Astrocyte (in vitro differentiated cells and primary cell): ENCODE data around the gene CCDC28A.

Experiments
- EZH2 ChIP-seq: IDR thresholded peaks from 2 replicates; pipeline ENCODE4 v1.6.1; 2012; ENCODE audit warnings: mild to moderate bottlenecking, low read length, inconsistent platforms; ENCODE audit not compliant: insufficient read depth
- TF ChIP-seq, protein P1 (sequence below): IDR thresholded peaks from 2 replicates; pipeline ENCODE4 v1.5.1; 2011; ENCODE audit warnings: low read depth, mild to moderate bottlenecking, inconsistent platforms, low read length, moderate library complexity; ENCODE audit not compliant: insufficient read depth

DNA sequence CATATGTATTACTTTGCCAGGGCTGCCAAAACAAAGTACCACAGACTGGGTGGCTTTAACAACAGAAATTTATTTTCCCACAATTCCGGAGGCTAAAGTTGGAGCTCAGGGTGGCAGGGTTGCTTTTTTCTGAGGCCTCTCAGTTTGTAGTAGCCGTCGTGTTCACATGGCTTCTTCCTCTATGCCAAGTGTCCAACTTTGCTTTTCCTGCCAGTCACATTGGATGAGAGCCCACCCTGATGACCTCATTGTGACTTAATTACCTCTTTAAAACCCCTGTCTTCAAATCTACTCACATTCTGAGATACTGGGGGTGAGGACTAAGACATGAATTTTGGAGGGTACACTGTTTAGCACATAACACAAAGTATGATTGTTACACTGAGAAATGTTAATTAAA, 12.4 kb downstream of the CCDC28A start:
- TF ChIP-seq, protein P1, sequence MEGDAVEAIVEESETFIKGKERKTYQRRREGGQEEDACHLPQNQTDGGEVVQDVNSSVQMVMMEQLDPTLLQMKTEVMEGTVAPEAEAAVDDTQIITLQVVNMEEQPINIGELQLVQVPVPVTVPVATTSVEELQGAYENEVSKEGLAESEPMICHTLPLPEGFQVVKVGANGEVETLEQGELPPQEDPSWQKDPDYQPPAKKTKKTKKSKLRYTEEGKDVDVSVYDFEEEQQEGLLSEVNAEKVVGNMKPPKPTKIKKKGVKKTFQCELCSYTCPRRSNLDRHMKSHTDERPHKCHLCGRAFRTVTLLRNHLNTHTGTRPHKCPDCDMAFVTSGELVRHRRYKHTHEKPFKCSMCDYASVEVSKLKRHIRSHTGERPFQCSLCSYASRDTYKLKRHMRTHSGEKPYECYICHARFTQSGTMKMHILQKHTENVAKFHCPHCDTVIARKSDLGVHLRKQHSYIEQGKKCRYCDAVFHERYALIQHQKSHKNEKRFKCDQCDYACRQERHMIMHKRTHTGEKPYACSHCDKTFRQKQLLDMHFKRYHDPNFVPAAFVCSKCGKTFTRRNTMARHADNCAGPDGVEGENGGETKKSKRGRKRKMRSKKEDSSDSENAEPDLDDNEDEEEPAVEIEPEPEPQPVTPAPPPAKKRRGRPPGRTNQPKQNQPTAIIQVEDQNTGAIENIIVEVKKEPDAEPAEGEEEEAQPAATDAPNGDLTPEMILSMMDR = no peak
- TF ChIP-seq EZH2 = no peak
